Vagina (tissue), 2 donors: Measurements from ENCODE around the gene NRIP3. TPM values are rescaled to one million over a fixed set of nuclear protein-coding genes. Genes with fewer than 3 reads are reported as not detected.

Experiments used
- DNase-seq, 2 donors: peaks; one replicate each; pipeline ENCODE4 v3.0.0-alpha.2; 2017; ENCODE audit errors: extremely low spot score in 2 of 2
- H3K27ac ChIP-seq: fragments of 200-600 bp; sonication (generic); one replicate; pipeline ENCODE4 v1.5.1; 2019
- H3K27me3 ChIP-seq: fragments of 200-600 bp; sonication (generic); one replicate; pipeline ENCODE4 v1.5.1; 2019
- H3K36me3 ChIP-seq, 2 donors: fragments of 200-600 bp; sonication (generic); one replicate each; pipeline ENCODE4 v1.5.1; 2017 to 2019
- H3K4me1 ChIP-seq: fragments of 200-600 bp; sonication (generic); one replicate; pipeline ENCODE4 v1.5.1; 2019
- H3K4me3 ChIP-seq, 2 donors: fragments of 200-600 bp; sonication (generic); 1 replicate in 1 of 2; 2 replicates in 1 of 2; pipeline ENCODE4 v1.5.1; 2016 to 2019
- H3K9me3 ChIP-seq: fragments of 200-600 bp; sonication (generic); one replicate; pipeline ENCODE4 v1.5.1; 2019
- POLR2A ChIP-seq, 2 donors: fragments of 450-650 bp; IDR thresholded peaks; one replicate each; pipeline ENCODE4 v1.6.1; 2017; ENCODE audit warnings: antibody characterized with exemption in 2 of 2, mild to moderate bottlenecking in 2 of 2, moderate library complexity in 2 of 2
- POLR2AphosphoS5 ChIP-seq, 2 donors: sonication (generic); formaldehyde crosslinking; IDR thresholded peaks; one replicate each; pipeline ENCODE4 v1.9.0; 2017; ENCODE audit warnings: antibody characterized with exemption in 2 of 2, mild to moderate bottlenecking in 2 of 2, low read depth in 1 of 2; ENCODE audit not compliant: insufficient read depth in 1 of 2
- intact Hi-C: fragments of 100-400 bp; cut with DNase I; formaldehyde crosslinking; loops from one replicate; pipeline ENCODE4 v1.15.1; 2023
- total RNA-seq: library from RNA; depleted of rRNA; stranded (reverse); fragments of >200 nt; gene quantifications from one replicate; pipeline ENCODE4 v1.2.3, GENCODE V29; 2016
- TF ChIP-seq, protein P1 (sequence below), 3 experiments: fragments of 450-650 bp in 2 of 3; fragments of 200-600 bp in 1 of 3; sonication (generic) in 1 of 3; IDR thresholded peaks; one replicate each; pipeline ENCODE4 v1.5.1; 2017 to 2019; ENCODE audit warnings: antibody characterized with exemption in 3 of 3, mild to moderate bottlenecking in 2 of 3, moderate library complexity in 2 of 3

The NRIP3 gene
- total RNA-seq, 1 donor from 2014 or later: 1.2 TPM

DNA sequence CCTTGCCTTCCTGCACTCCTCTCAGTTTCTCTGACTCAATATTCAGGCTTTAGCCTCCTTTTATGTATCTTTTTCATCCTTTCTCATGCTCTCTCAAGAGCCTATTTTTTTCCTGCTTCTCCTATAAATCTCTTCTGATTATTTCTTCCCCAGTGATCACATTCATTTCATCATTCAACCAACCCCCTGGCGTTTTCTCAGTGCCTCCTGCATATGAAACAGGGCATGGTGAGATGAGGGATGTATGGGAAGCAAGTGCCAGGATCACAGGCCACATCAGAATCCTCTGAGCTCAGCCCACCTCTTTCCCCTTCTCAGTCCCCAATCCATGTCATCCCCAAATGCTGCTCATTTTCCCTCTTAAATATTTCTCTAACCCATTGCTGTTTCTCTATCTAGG lies 38.7 kb upstream of the NRIP3 start:
- no peak overlapping the region for H3K27ac ChIP-seq
- TF ChIP-seq, protein P1, sequence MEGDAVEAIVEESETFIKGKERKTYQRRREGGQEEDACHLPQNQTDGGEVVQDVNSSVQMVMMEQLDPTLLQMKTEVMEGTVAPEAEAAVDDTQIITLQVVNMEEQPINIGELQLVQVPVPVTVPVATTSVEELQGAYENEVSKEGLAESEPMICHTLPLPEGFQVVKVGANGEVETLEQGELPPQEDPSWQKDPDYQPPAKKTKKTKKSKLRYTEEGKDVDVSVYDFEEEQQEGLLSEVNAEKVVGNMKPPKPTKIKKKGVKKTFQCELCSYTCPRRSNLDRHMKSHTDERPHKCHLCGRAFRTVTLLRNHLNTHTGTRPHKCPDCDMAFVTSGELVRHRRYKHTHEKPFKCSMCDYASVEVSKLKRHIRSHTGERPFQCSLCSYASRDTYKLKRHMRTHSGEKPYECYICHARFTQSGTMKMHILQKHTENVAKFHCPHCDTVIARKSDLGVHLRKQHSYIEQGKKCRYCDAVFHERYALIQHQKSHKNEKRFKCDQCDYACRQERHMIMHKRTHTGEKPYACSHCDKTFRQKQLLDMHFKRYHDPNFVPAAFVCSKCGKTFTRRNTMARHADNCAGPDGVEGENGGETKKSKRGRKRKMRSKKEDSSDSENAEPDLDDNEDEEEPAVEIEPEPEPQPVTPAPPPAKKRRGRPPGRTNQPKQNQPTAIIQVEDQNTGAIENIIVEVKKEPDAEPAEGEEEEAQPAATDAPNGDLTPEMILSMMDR (IDR thresholded peaks at IDR 0.05): no peak
- TF ChIP-seq POLR2AphosphoS5 (IDR thresholded peaks at IDR 0.05; ENCODE audit: insufficient read depth in 1 of 2, low read depth in 1 of 2): no peak
- TF ChIP-seq POLR2A (IDR thresholded peaks at IDR 0.05): no peak
- no peaks in the 10 kb centered on the region for H3K36me3 ChIP-seq
- no peaks in the 10 kb centered on the region for H3K9me3 ChIP-seq
- no peak for DNase-seq
- peaks cover 10% of the 10 kb centered on the region for H3K4me1 ChIP-seq
- no peaks in the 10 kb centered on the region for H3K27me3 ChIP-seq
- H3K4me3 ChIP-seq: no peak overlapping the region
- intact Hi-C loops: no loop called here

GRCh38 chr11:9041747-9042146 lies 37.9 kb upstream of the NRIP3 start:
- H3K4me3 ChIP-seq: no peak overlapping the region
- DNase-seq: no peak
- no peak for TF ChIP-seq POLR2AphosphoS5 (IDR thresholded peaks at IDR 0.05; ENCODE audit: insufficient read depth in 1 of 2, low read depth in 1 of 2)
- TF ChIP-seq, protein P1 (IDR thresholded peaks at IDR 0.05): no peak
- TF ChIP-seq POLR2A (IDR thresholded peaks at IDR 0.05): no peak
- intact Hi-C loops: no loop called here
- H3K27me3 ChIP-seq: no peaks in the 10 kb centered on the region
- H3K27ac ChIP-seq: no peak overlapping the region
- H3K9me3 ChIP-seq: no peaks in the 10 kb centered on the region
- peaks cover 2% of the 10 kb centered on the region for H3K4me1 ChIP-seq
- H3K36me3 ChIP-seq: no peaks in the 10 kb centered on the region

DNA sequence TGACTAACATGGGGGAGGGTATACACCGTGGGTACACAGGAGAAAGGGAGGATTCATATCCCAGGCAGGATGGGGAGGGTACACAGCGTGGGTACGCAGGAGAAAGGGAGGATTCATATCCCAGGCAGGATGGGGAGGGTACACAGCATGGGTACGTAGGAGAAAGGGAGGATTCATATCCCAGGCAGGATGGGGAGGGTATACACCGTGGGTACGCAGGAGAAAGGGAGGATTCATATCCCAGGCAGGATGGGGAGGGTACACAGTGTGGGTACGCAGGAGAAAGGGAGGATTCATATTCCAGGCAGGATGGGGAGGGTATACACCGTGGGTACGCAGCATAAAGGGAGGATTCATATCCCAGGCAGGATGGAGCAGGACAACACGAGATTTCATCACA lies 36.6 kb upstream of the NRIP3 start:
- Histone ChIP-seq H3K36me3 (no peaks in the 10 kb centered on the region), H3K27ac (no peak overlapping the region), H3K4me1 (no peaks in the 10 kb centered on the region), H3K27me3 (no peaks in the 10 kb centered on the region), H3K9me3 (no peaks in the 10 kb centered on the region), H3K4me3 (no peak overlapping the region)
- TF ChIP-seq POLR2A (IDR thresholded peaks at IDR 0.05): no peak
- no peak for TF ChIP-seq POLR2AphosphoS5 (IDR thresholded peaks at IDR 0.05; ENCODE audit: insufficient read depth in 1 of 2, low read depth in 1 of 2)
- TF ChIP-seq, protein P1 (IDR thresholded peaks at IDR 0.05): no peak
- intact Hi-C loops: no loop called here
- no peak for DNase-seq

DNA sequence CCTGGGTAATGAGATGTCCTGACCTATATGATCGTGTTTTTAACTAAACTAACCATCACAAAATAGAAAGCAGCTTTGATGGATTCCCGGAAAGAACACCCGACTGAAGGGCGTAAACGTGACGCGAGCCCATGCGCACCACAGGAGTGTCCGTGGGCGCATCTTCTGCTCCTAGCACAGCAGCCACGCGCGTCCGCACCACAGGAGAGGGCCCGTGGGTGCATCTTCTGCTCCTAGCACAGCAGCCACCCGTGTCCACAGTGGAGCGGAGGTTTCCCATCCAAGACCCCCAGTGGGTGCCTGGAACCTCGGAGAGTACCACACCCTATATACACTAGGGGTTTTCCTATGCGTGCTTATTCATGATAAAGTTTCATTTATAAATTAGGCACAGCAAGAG lies 36.1 kb upstream of the NRIP3 start:
- TF ChIP-seq POLR2A (IDR thresholded peaks at IDR 0.05) (no peak), POLR2AphosphoS5 (IDR thresholded peaks at IDR 0.05; ENCODE audit: insufficient read depth in 1 of 2, low read depth in 1 of 2) (no peak)
- TF ChIP-seq, protein P1 (IDR thresholded peaks at IDR 0.05): no peak
- Histone ChIP-seq H3K27me3 (no peaks in the 10 kb centered on the region), H3K9me3 (no peaks in the 10 kb centered on the region), H3K4me3 (no peak overlapping the region), H3K36me3 (no peaks in the 10 kb centered on the region), H3K4me1 (no peaks in the 10 kb centered on the region), H3K27ac (no peak overlapping the region)
- intact Hi-C loops: no loop called here
- DNase-seq: no peak

- Histone ChIP-seq H3K4me3 (no peak overlapping the region), H3K36me3 (no peaks in the 10 kb centered on the region), H3K27ac (no peak overlapping the region), H3K27me3 (no peaks in the 10 kb centered on the region), H3K9me3 (no peaks in the 10 kb centered on the region), H3K4me1 (no peaks in the 10 kb centered on the region)
- TF ChIP-seq POLR2AphosphoS5 (IDR thresholded peaks at IDR 0.05; ENCODE audit: insufficient read depth in 1 of 2, low read depth in 1 of 2): no peak
- TF ChIP-seq, protein P1 (IDR thresholded peaks at IDR 0.05): no peak
- TF ChIP-seq POLR2A (IDR thresholded peaks at IDR 0.05): no peak
- DNase-seq: no peak
- intact Hi-C loops: no loop called here
These were observed 35.4 kb upstream of the NRIP3 start for GRCh38 chr11:9039198-9039597.
